Hematopoietic multipotent progenitor cell (in vitro differentiated cells): ENCODE results near the gene PKHD1. TPM values are rescaled to one million over a fixed set of nuclear protein-coding genes. Genes with fewer than 3 reads are reported as not detected.

Experiments used
- DNase-seq, 3 donors: peaks; one replicate each; pipeline ENCODE4 v3.0.0-alpha.2; 2011 to 2015; ENCODE audit warnings: low read depth in 2 of 3, low spot score in 2 of 3
- total RNA-seq: library from RNA; depleted of rRNA; stranded (reverse); fragments of >200 nt; gene quantifications from one replicate; pipeline ENCODE4 v1.2.3, GENCODE V29; 2012

PKHD1 gene
- total RNA-seq, 1 donor, result under 0.01 TPM

- DNase-seq, result no peak
Observed at GRCh38 chr6:51820555-51820954, 266.9 kb downstream of the PKHD1 start.

GRCh38 chr6:51818520-51819022, 268.8 kb downstream of the PKHD1 start:
- DNase-seq, result no peak

GRCh38 chr6:51817832-51818231, 269.6 kb downstream of the PKHD1 start:
- no peak for DNase-seq

GRCh38 chr6:51814418-51814817, 273.0 kb downstream of the PKHD1 start:
- no peak for DNase-seq

- no peak for DNase-seq
Observed at GRCh38 chr6:51813904-51814303, 273.5 kb downstream of the PKHD1 start.

GRCh38 chr6:51812231-51812630, 275.2 kb downstream of the PKHD1 start:
- no peak for DNase-seq

- DNase-seq, result no peak
Observed at GRCh38 chr6:51805517-51805916, 281.9 kb downstream of the PKHD1 start.

- DNase-seq, result no peak
Observed at GRCh38 chr6:51800603-51801002, 286.8 kb downstream of the PKHD1 start.

GRCh38 chr6:51793393-51793792, 294.0 kb downstream of the PKHD1 start:
- DNase-seq, result no peak

- no peak for DNase-seq
Observed at GRCh38 chr6:51792273-51793030, 295.0 kb downstream of the PKHD1 start.

- no peak for DNase-seq
Observed at GRCh38 chr6:51790946-51791345, 296.5 kb downstream of the PKHD1 start.

- DNase-seq, result no peak
Observed at GRCh38 chr6:51788121-51788520, 299.3 kb downstream of the PKHD1 start.

- DNase-seq, result no peak
Observed at GRCh38 chr6:51778666-51779065, 308.7 kb downstream of the PKHD1 start.

- no peak for DNase-seq
Observed at GRCh38 chr6:51777618-51778017, 309.8 kb downstream of the PKHD1 start.

- DNase-seq, result no peak
Observed at GRCh38 chr6:51775942-51776860, 311.2 kb downstream of the PKHD1 start.

- DNase-seq, result no peak
Observed at GRCh38 chr6:51768087-51768486, 319.3 kb downstream of the PKHD1 start.

GRCh38 chr6:51765230-51765629, 322.2 kb downstream of the PKHD1 start:
- no peak for DNase-seq

- DNase-seq, result peak in 1 of 3 donors; percentile 0
Observed at GRCh38 chr6:51753635-51754034, 333.8 kb downstream of the PKHD1 start.

- no peak for DNase-seq
Observed at GRCh38 chr6:51743999-51744398, 343.4 kb downstream of the PKHD1 start.

GRCh38 chr6:51740658-51741057, 346.8 kb downstream of the PKHD1 start:
- no peak for DNase-seq

- no peak for DNase-seq
Observed at GRCh38 chr6:51738614-51739013, 348.8 kb downstream of the PKHD1 start.
